Keratinocyte (primary cell): ENCODE results near the gene LYSET.

Experiments used
- CTCF ChIP-seq, 3 experiments: IDR thresholded peaks in 1 of 3; conservative IDR thresholded peaks in 1 of 3; optimal IDR thresholded peaks in 1 of 3; 2 replicates in 2 of 3; 3 replicates in 1 of 3; pipeline versions ENCODE3 to v1.5.1; 2011; ENCODE audit warnings: low read length in 3 of 3, mild to moderate bottlenecking in 3 of 3, moderate library complexity in 2 of 3, control low read depth in 1 of 3, inconsistent platforms in 1 of 3; ENCODE audit not compliant: insufficient read depth in 2 of 3; ENCODE audit errors: extremely low read depth in 1 of 3
- EZH2 ChIP-seq: IDR thresholded peaks from one replicate; pipeline ENCODE4 v1.6.1; 2012; ENCODE audit warnings: inconsistent platforms, mild to moderate bottlenecking, low read length, moderate library complexity

- peak in 2 of 3 experiments; percentile 31 to 34 for TF ChIP-seq CTCF (optimal IDR thresholded peaks at IDR 0.05 in 1 of 3, IDR thresholded peaks at IDR 0.05 in 1 of 3, conservative IDR thresholded peaks at IDR 0.05 in 1 of 3; ENCODE audit: extremely low read depth in 1 of 3, insufficient read depth in 2 of 3, low read length in 3 of 3)
- no peak for TF ChIP-seq EZH2
Measured at GRCh38 chr14:93206793-93207467, 21.8 kb downstream of the LYSET start, which contains the start of the genes GON7 and UBR7.
